ENCODE measurements around the gene SLC35E1. TPM values are rescaled to one million over a fixed set of nuclear protein-coding genes. Genes with fewer than 3 reads are reported as not detected.

SLC35E1 gene
- total RNA-seq (2014; rRNA removed; shearing (Covaris generic)) = 34.8 and 45.8 TPM in 2 replicates

GRCh38 chr19:16572332-16573211 is at the start of gene SLC35E1:
SLC35E1 (minus strand) TSS chr19:16572415; CDS start chr19:16572364, 51 bp downstream.

GRCh38 chr19:16542045-16542909 is 29.9 kb downstream of the SLC35E1 start, which contains the start of gene CHERP:
CHERP (minus strand) TSS chr19:16542437; CDS start chr19:16542378, 59 bp downstream.

Small RNAs within 50 kb of the gene (small RNA-seq; reads per million reads assigned to genes)
- gene RN7SL146P = not detected

Other genes starting within 250 kb of the SLC35E1 start
- 1.7 and 2.5 TPM in 2 replicates for gene KLF2, start 247.6 kb downstream of the SLC35E1 start, total RNA-seq (2014; rRNA removed; shearing (Covaris generic))
- 18.0 and 23.1 TPM in 2 replicates for gene EPS15L1, start 100.4 kb downstream of the SLC35E1 start, total RNA-seq (2014; rRNA removed; shearing (Covaris generic))
- 0.23 TPM in 1 of 2 replicates, not detected in the other for gene CALR3, start 76.2 kb downstream of the SLC35E1 start, total RNA-seq (2014; rRNA removed; shearing (Covaris generic))
- gene C19orf44, start 76.0 kb downstream of the SLC35E1 start, total RNA-seq (2014; rRNA removed; shearing (Covaris generic)) = 5.2 and 8.0 TPM in 2 replicates
- gene CHERP, start 30.0 kb downstream of the SLC35E1 start, total RNA-seq (2014; rRNA removed; shearing (Covaris generic)) = 26.2 and 27.1 TPM in 2 replicates
- 19.0 and 22.5 TPM in 2 replicates for gene MED26, start 55.8 kb upstream of the SLC35E1 start, total RNA-seq (2014; rRNA removed; shearing (Covaris generic))
- 81.3 and 83.3 TPM in 2 replicates for gene SMIM7, start 87.7 kb upstream of the SLC35E1 start, total RNA-seq (2014; rRNA removed; shearing (Covaris generic))
- gene TMEM38A, start 88.7 kb upstream of the SLC35E1 start, total RNA-seq (2014; rRNA removed; shearing (Covaris generic)) = 4.1 and 4.7 TPM in 2 replicates
- gene NWD1, start 147.4 kb upstream of the SLC35E1 start, total RNA-seq (2014; rRNA removed; shearing (Covaris generic)) = 0.68 and 0.74 TPM in 2 replicates